GM12891 (cell line): Measurements from ENCODE around the gene TNRC6C.

Experiments
- PAX5 ChIP-seq: IDR thresholded peaks from 2 replicates; pipeline ENCODE4 v1.6.1; 2011; ENCODE audit warnings: low read length, moderate library complexity, mild to moderate bottlenecking; ENCODE audit not compliant: insufficient read depth, severe bottlenecking
- POLR2A ChIP-seq: IDR thresholded peaks from 2 replicates; pipeline ENCODE4 v1.6.1; 2011; ENCODE audit warnings: low read depth, low read length, control low read depth
- POLR2AphosphoS5 ChIP-seq: IDR thresholded peaks from 2 replicates; pipeline ENCODE4 v1.6.1; 2011; ENCODE audit warnings: low read depth, low read length, control low read depth
- SPI1 ChIP-seq: IDR thresholded peaks from 2 replicates; pipeline ENCODE4 v1.6.1; 2011; ENCODE audit warnings: low read depth, low read length, control low read depth
- TAF1 ChIP-seq: IDR thresholded peaks from 2 replicates; pipeline ENCODE4 v1.6.1; 2011; ENCODE audit warnings: low read depth, low read length, control low read depth

GRCh38 chr17:78095035-78095434, 136.5 kb downstream of the TNRC6C start:
- no peak for TF ChIP-seq POLR2AphosphoS5
- TF ChIP-seq POLR2A: no peak
- TF ChIP-seq TAF1: no peak
- TF ChIP-seq SPI1: no peak
- TF ChIP-seq PAX5: no peak
